Progenitor cell of endocrine pancreas (in vitro differentiated cells): ENCODE measurements around the gene MREG. TPM values are rescaled to one million over a fixed set of nuclear protein-coding genes. Genes with fewer than 3 reads are reported as not detected.

ENCODE experiments used
- DNase-seq: peaks from one replicate; pipeline ENCODE4 v3.0.0; 2021; ENCODE audit warnings: low spot score; ENCODE audit not compliant: unreplicated experiment
- H3K27ac Mint-ChIP-seq: 2 replicates; pipeline ENCODE4 v1.8.0; 2021; ENCODE audit warnings: mild to moderate bottlenecking, moderate library complexity, mixed read lengths
- H3K27me3 Mint-ChIP-seq: 2 replicates; pipeline ENCODE4 v1.8.0; 2021; ENCODE audit warnings: mixed read lengths
- H3K36me3 Mint-ChIP-seq: 2 replicates; pipeline ENCODE4 v1.8.0; 2022; ENCODE audit warnings: mixed read lengths; ENCODE audit not compliant: insufficient read depth
- H3K4me1 Mint-ChIP-seq: 2 replicates; pipeline ENCODE4 v1.8.0; 2021; ENCODE audit warnings: low read depth, mixed read lengths
- H3K4me3 Mint-ChIP-seq: 2 replicates; pipeline ENCODE4 v1.8.0; 2021; ENCODE audit warnings: low read depth, mild to moderate bottlenecking, moderate library complexity, mixed read lengths
- H3K9me3 Mint-ChIP-seq: 2 replicates; pipeline ENCODE4 v1.8.0; 2021; ENCODE audit warnings: low read depth, mixed read lengths
- CTCF ChIP-seq: fragments of 200-600 bp; sonication (generic); IDR thresholded peaks from one replicate; pipeline ENCODE4 v1.5.0; 2021; ENCODE audit warnings: antibody characterized with exemption, mild to moderate bottlenecking; ENCODE audit not compliant: unreplicated experiment
- total RNA-seq: library from RNA; stranded (reverse); gene quantifications from 2 replicates; pipeline ENCODE4 v1.2.1, GENCODE V29; 2021

The MREG gene
- total RNA-seq, 1 donor from 2014 or later, result 26.8 TPM

GRCh38 chr2:215903203-215903602, 110.1 kb downstream of the MREG start:
- Mint-ChIP-seq H3K27ac (no peak overlapping the region), H3K27me3 (no peaks in the 10 kb centered on the region), H3K9me3 (no peaks in the 10 kb centered on the region), H3K4me1 (peaks cover 5% of the 10 kb centered on the region), H3K4me3 (no peak overlapping the region), H3K36me3 (no peaks in the 10 kb centered on the region)
- DNase-seq, result no peak
- TF ChIP-seq CTCF, result no peak

DNA sequence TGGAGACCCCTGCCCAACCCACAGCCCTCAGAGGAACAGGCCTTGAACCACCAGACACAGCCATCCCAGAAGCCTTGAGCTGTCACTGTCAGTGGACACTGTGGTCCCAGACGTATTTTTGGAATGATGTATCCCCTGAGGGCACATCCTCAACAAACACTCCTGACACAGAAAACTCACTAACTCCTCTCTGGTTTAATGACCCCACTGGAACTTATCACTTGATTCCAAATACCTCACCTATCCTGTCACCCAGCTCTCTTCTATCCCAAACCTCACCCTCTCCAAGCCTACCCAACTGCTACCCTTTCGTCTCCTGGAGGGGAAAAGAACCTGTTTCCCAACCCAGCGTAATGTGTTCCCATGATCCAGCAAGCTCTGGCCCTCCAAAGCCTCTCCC, 111.6 kb downstream of the MREG start:
- Mint-ChIP-seq H3K4me1 (peaks cover 5% of the 10 kb centered on the region), H3K4me3 (no peak overlapping the region), H3K9me3 (no peaks in the 10 kb centered on the region), H3K27ac (no peak overlapping the region), H3K36me3 (no peaks in the 10 kb centered on the region), H3K27me3 (no peaks in the 10 kb centered on the region)
- no peak for DNase-seq
- no peak for TF ChIP-seq CTCF

GRCh38 chr2:215900843-215901242, 112.5 kb downstream of the MREG start:
- Mint-ChIP-seq H3K36me3 (no peaks in the 10 kb centered on the region), H3K4me1 (peaks cover 5% of the 10 kb centered on the region), H3K27me3 (no peaks in the 10 kb centered on the region), H3K4me3 (no peak overlapping the region), H3K9me3 (no peaks in the 10 kb centered on the region), H3K27ac (no peak overlapping the region)
- DNase-seq, result no peak
- no peak for TF ChIP-seq CTCF

GRCh38 chr2:215900203-215900611, 113.1 kb downstream of the MREG start:
- TF ChIP-seq CTCF, result no peak
- DNase-seq, result no peak
- Mint-ChIP-seq H3K4me3 (no peak overlapping the region), H3K27ac (no peak overlapping the region), H3K9me3 (no peaks in the 10 kb centered on the region), H3K4me1 (peaks cover 9% of the 10 kb centered on the region), H3K27me3 (no peaks in the 10 kb centered on the region), H3K36me3 (no peaks in the 10 kb centered on the region)

GRCh38 chr2:215899141-215900074, 113.9 kb downstream of the MREG start:
- no peak for DNase-seq
- Mint-ChIP-seq H3K4me1 (peaks cover 16% of the 10 kb centered on the region), H3K4me3 (no peak overlapping the region), H3K9me3 (no peaks in the 10 kb centered on the region), H3K27me3 (no peaks in the 10 kb centered on the region), H3K27ac (no peak overlapping the region), H3K36me3 (no peaks in the 10 kb centered on the region)
- TF ChIP-seq CTCF, result no peak
